ENCODE data around the gene NGEF. TPM values are rescaled to one million over a fixed set of nuclear protein-coding genes. Genes with fewer than 3 reads are reported as not detected.
A peak's percentile ranks its signal among the peaks of the same experiment; 100 is the strongest.

NGEF gene
- total RNA-seq, 1 donor from 2014 or later: 0.53 TPM

DNA sequence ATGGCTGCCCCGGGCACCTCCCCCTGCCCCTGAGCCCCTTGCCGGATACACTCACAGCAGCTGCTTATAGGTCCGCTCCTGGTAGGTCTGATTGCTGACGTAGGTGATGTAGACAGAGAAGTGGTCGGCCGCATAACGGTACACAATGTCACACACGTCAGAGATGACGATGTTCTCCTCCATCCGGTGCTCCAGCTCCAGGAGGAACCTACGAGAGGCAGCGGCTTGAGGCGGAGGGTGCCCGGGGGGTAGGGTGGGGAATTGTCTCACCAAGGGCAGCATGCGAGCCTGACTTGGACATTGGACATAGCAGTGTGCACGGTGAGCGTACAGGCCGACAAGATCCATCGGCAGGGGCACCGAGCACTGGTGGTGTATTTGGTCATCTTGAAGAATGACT, 120.2 kb downstream of the NGEF start:
- Histone ChIP-seq H3K4me3 (ENCODE audit: low read depth, low read length) (no peak overlapping the region), H3K27me3 (ENCODE audit: control insufficient read depth, insufficient read depth, low read length) (no peaks in the 10 kb centered on the region), H3K36me3 (ENCODE audit: control insufficient read depth, insufficient read depth, low read length) (no peaks in the 10 kb centered on the region)
- no peak for DNase-seq (ENCODE audit: low read depth)
- no peak for FAIRE-seq
- TF ChIP-seq, protein P1, sequence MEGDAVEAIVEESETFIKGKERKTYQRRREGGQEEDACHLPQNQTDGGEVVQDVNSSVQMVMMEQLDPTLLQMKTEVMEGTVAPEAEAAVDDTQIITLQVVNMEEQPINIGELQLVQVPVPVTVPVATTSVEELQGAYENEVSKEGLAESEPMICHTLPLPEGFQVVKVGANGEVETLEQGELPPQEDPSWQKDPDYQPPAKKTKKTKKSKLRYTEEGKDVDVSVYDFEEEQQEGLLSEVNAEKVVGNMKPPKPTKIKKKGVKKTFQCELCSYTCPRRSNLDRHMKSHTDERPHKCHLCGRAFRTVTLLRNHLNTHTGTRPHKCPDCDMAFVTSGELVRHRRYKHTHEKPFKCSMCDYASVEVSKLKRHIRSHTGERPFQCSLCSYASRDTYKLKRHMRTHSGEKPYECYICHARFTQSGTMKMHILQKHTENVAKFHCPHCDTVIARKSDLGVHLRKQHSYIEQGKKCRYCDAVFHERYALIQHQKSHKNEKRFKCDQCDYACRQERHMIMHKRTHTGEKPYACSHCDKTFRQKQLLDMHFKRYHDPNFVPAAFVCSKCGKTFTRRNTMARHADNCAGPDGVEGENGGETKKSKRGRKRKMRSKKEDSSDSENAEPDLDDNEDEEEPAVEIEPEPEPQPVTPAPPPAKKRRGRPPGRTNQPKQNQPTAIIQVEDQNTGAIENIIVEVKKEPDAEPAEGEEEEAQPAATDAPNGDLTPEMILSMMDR (IDR thresholded peaks at IDR 0.05; ENCODE audit: insufficient read depth, low read length, severe bottlenecking): no peak

DNA sequence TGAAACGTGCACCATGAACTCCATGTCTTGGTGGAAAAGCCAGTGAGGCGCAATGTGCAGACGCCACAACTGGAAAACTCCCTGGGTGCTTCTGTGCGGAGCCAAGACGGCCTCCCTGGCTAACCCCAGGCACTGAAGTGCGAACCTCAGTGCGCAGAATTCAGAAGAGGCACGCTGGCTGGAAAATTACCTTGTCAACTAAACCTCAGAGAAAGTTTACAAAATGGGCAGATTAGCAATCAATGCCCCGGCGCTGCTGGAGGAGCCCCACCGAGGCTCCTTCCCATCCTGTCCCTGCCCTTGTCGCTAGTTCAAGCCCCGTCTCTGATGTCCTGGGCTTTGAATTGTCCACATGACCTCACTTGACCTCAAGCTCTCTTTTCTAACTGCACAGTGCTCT, 120.8 kb downstream of the NGEF start:
- DNase-seq (ENCODE audit: low read depth) (no peak), FAIRE-seq (no peak)

DNA sequence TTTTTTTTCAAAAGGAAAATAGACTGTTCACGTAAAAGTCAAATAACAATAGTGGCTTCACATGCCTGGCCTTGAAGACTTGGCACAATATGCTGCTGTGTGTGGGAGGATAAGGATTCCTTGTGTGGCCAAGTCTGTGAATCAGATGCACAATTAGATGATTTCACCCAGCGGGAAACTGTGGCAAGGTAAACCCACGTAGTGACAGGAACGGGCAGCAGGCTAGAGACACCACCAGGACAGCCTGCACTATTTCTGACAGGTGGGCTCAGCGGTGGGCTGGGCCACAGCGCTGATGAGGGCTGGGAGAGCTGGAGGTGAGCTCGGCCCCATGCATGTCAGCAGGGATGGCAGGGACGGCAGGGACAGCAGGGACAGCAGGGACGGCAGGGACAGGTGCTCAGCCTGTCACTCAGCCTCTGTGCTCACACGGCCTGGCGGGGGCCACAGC, 121.4 kb downstream of the NGEF start:
- H3K4me3 ChIP-seq (ENCODE audit: low read depth, low read length): no peak overlapping the region

More for the DNA sequence above, 120.8 kb downstream of the NGEF start:
- TF ChIP-seq, protein P1 (IDR thresholded peaks at IDR 0.05; ENCODE audit: insufficient read depth, low read length, severe bottlenecking): no peak
- H3K27me3 ChIP-seq (ENCODE audit: control insufficient read depth, insufficient read depth, low read length): no peaks in the 10 kb centered on the region
- H3K4me3 ChIP-seq (ENCODE audit: low read depth, low read length): no peak overlapping the region
- H3K36me3 ChIP-seq (ENCODE audit: control insufficient read depth, insufficient read depth, low read length): no peaks in the 10 kb centered on the region

DNA sequence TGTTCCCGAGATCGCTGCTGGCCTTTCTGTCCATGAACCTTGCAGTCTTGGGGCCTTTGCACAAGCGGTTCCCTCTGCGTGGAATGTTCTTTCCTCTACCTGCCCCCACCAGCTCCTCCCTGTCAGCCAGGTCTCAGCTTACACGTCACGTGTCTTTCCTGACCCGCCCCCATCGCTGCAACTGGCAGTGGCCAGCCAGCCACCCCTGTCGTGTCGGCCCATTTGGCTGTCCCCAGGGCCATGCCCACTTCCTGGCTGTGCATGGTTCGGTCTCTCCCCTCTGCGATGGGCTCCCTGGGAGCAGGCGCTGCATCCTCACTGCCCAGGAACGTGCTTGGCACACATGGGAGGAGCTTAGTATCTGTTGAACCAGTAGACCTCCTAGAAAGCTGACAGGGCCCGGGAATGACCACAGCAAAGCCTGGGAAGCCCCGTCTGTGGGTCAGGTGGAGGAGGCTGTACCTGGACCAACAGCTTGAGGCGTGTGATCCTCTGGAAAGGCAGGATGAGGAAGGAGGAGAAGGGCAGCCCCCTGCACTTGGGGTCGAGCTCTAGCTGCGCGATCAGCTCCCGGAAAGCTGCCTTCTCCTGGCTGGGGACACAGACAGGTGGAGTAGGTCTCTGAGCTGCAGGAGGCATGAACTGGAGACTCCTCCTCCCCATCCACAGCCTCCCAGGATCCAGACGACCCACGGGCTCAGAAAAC, 122.0 kb downstream of the NGEF start:
- peak; percentile 63 for DNase-seq (ENCODE audit: low read depth)
- no peaks in the 10 kb centered on the region for H3K36me3 ChIP-seq (ENCODE audit: control insufficient read depth, insufficient read depth, low read length)
- no peaks in the 10 kb centered on the region for H3K27me3 ChIP-seq (ENCODE audit: control insufficient read depth, insufficient read depth, low read length)
- no peak for FAIRE-seq
- TF ChIP-seq, protein P1 (IDR thresholded peaks at IDR 0.05; ENCODE audit: insufficient read depth, low read length, severe bottlenecking): no peak
- H3K4me3 ChIP-seq (ENCODE audit: low read depth, low read length): peak overlapping the region; percentile 7

More for the DNA sequence above, 121.4 kb downstream of the NGEF start:
- DNase-seq (ENCODE audit: low read depth): peak; percentile 84
- FAIRE-seq: peak; percentile 47
- Histone ChIP-seq H3K27me3 (ENCODE audit: control insufficient read depth, insufficient read depth, low read length) (no peaks in the 10 kb centered on the region), H3K36me3 (ENCODE audit: control insufficient read depth, insufficient read depth, low read length) (no peaks in the 10 kb centered on the region)
- TF ChIP-seq, protein P1 (IDR thresholded peaks at IDR 0.05; ENCODE audit: insufficient read depth, low read length, severe bottlenecking): no peak

DNA sequence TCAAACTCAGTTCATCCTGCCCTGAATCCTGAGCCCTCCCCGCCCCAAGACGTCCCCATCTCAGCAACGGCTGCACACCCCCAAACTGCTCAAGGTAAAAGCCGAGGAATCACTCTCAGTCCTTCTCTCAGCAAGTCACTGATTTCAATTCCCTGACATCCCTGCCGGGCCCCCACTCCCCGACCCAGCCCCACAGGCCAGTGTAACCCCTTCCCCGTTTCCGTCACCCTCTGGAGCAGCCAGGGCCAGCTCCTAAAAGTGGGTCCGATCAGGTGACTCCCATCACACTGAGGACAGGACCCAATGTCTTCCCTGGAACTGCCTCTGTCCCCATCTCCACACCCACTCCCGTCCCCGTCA, 122.5 kb downstream of the NGEF start:
- TF ChIP-seq, protein P1 (IDR thresholded peaks at IDR 0.05; ENCODE audit: insufficient read depth, low read length, severe bottlenecking): no peak
- no peak for FAIRE-seq
- DNase-seq (ENCODE audit: low read depth): no peak
- Histone ChIP-seq H3K36me3 (ENCODE audit: control insufficient read depth, insufficient read depth, low read length) (no peaks in the 10 kb centered on the region), H3K27me3 (ENCODE audit: control insufficient read depth, insufficient read depth, low read length) (no peaks in the 10 kb centered on the region), H3K4me3 (ENCODE audit: low read depth, low read length) (no peak overlapping the region)
